Ovary (tissue), 3 donors: Measurements from ENCODE around the gene SLC38A1.

Source experiments
- CTCF ChIP-seq, 3 donors: fragments of 450-650 bp in 2 of 3; fragments of 200-600 bp in 1 of 3; IDR thresholded peaks; one replicate each; pipeline versions ENCODE4 v1.5.1 to v1.8.0; 2016 to 2022; ENCODE audit warnings: antibody characterized with exemption in 3 of 3, mild to moderate bottlenecking in 1 of 3
- POLR2A ChIP-seq: fragments of 450-650 bp; IDR thresholded peaks from one replicate; pipeline ENCODE4 v1.6.1; 2017; ENCODE audit warnings: antibody characterized with exemption, mild to moderate bottlenecking, moderate library complexity
- donor health status: DM: no; HTN: no; CAD: no.

- TF ChIP-seq POLR2A (no peak), CTCF (IDR thresholded peaks at IDR 0.05) (no peak)
Measured at GRCh38 chr12:46147144-46147543, 121.7 kb downstream of the SLC38A1 start.
